ENCODE data around the gene FRG1.
"Not testable (repeated sequence)": the region's sequence is repeated elsewhere in the genome, so short reads cannot be mapped to it uniquely, and the experiment has no call there.

The FRG1 gene

DNA sequence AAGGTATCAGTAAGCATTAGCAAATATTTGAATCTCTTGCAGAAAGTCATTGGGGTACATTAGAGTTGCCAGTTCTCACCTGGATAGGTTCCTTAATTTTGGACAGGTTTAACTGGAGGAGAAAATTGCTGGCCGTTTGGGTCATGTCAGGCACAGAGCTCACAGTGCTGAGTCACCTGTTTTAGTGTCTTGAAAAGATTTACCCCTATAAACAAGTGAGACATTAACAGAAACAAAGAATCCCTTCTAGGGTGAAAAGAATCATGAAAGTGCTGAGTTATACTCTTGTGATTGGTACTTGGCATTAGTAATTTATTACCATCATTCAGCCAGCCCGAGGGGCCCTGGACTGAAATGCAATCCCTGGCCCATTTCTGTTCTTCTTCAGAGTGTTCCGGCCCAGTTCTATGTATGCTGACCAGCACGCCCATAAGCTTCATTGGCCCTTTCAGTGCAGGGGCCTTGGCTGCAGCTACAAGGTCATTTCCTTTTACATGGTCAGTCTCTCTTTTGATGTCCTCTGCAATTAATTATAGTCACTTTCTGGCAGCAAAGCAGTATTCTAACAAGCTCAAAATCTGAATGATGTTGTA lies 45.1 kb downstream of the FRG1 start:
- FAIRE-seq, result not testable (repeated sequence)

DNA sequence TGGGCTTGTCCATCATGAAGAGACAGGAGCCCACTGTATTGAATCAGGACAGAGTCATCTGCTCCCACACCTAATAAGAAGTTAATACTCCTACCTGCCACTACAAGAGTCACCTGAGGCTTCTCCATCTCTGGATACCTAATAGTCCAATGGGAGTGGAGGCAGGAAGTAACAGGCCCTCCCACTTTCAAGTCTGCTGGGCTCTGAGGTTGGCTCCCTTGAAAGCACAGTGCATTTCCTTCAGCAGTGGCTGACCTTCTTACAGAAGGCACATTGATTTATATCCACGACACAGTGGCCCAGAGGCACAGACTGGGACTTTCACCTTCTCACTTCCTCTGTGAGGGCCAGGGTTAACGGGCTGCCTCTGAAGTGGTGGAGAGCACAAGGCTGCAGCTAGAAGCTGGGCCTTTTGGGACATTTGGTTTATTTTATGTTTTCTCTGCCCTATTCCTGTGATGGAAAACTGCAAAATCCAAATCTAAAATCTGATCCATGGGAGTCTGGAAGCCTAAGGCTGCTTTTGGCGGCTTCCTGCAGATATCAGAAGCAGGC lies 48.3 kb downstream of the FRG1 start:
- no peak for FAIRE-seq

DNA sequence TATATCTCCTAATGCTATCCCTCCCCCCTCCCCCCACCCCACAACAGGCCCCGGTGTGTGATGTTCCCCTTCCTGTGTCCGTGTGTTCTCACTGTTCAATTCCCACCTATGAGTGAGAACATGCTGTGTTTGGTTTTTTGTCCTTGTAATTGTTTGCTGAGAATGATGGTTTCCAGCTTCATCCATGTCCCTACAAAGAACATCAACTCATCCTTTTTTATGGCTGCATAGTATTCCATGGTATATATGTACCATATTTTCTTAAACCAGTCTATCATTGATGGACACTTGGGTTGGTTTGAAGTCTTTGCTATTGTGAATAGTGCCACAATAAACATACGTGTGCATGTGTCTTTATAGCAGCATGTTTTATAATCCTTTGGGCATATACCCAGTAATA lies 49.3 kb downstream of the FRG1 start:
- FAIRE-seq, result not testable (repeated sequence)

Data from endometrium (tissue), 2 donors.